GM23338 (cell line): ENCODE results near the gene SNPH. TPM values are rescaled to one million over a fixed set of nuclear protein-coding genes. Genes with fewer than 3 reads are reported as not detected.

ENCODE experiments used
- ATAC-seq: fragments of 200-7000 bp; cut with Tn5 transposase; 3 replicates; pipeline ENCODE4 v1.9.1; 2020
- DNase-seq: peaks from one replicate; pipeline ENCODE4 v3.0.0-alpha.2; 2015; ENCODE audit warnings: low spot score
- H2AFZ ChIP-seq: fragments of 200-600 bp; sonication (generic); 2 replicates; pipeline ENCODE4 v1.8.0; 2016; ENCODE audit warnings: antibody characterized with exemption, mild to moderate bottlenecking, moderate library complexity
- H3F3A ChIP-seq: fragments of 200-600 bp; sonication (generic); replicated peaks from 2 replicates; pipeline ENCODE4 v1.8.0; 2017; ENCODE audit warnings: antibody characterized with exemption, mixed run types, low read depth
- H3K27ac ChIP-seq: fragments of 200-600 bp; sonication (generic); 2 replicates; pipeline ENCODE4 v1.6.1; 2016; ENCODE audit warnings: low read depth
- H3K27me3 ChIP-seq: fragments of 200-600 bp; sonication (generic); 2 replicates; pipeline ENCODE4 v1.8.0; 2016; ENCODE audit warnings: mild to moderate bottlenecking, mixed run types, moderate library complexity; ENCODE audit not compliant: insufficient read depth
- H3K36me3 ChIP-seq: fragments of 200-600 bp; sonication (generic); 2 replicates; pipeline ENCODE4 v1.8.0; 2016; ENCODE audit warnings: mild to moderate bottlenecking; ENCODE audit not compliant: insufficient read depth
- H3K4me1 ChIP-seq: fragments of 200-600 bp; sonication (generic); 2 replicates; pipeline ENCODE4 v1.8.0; 2016; ENCODE audit warnings: mild to moderate bottlenecking, moderate library complexity; ENCODE audit not compliant: insufficient read depth
- H3K4me2 ChIP-seq: fragments of 200-600 bp; sonication (generic); 2 replicates; pipeline ENCODE4 v1.7.1; 2017; ENCODE audit warnings: mixed run types
- H3K4me3 ChIP-seq: fragments of 200-600 bp; sonication (generic); 2 replicates; pipeline ENCODE4 v1.6.1; 2016; ENCODE audit warnings: mixed run types
- H3K79me2 ChIP-seq: fragments of 200-600 bp; sonication (generic); replicated peaks from 2 replicates; pipeline ENCODE4 v1.8.0; 2017; ENCODE audit warnings: mild to moderate bottlenecking; ENCODE audit not compliant: insufficient read depth
- H3K9me2 ChIP-seq: fragments of 200-600 bp; sonication (generic); 2 replicates; pipeline ENCODE4 v1.8.0; 2017; ENCODE audit not compliant: insufficient read depth
- H4K20me1 ChIP-seq: fragments of 200-600 bp; sonication (generic); replicated peaks from 2 replicates; pipeline ENCODE4 v1.8.0; 2017; ENCODE audit warnings: mild to moderate bottlenecking; ENCODE audit not compliant: insufficient read depth
- H3K27ac Mint-ChIP-seq: 2 replicates; pipeline ENCODE4 v1.8.0; 2020; ENCODE audit warnings: inconsistent platforms, mild to moderate bottlenecking, moderate library complexity, mixed read lengths
- H3K27me3 Mint-ChIP-seq: 3 replicates; pipeline ENCODE4 v1.8.0; 2022; ENCODE audit warnings: low read depth, mild to moderate bottlenecking, moderate library complexity, mixed read lengths, inconsistent platforms; ENCODE audit not compliant: insufficient read depth, poor library complexity
- H3K36me3 Mint-ChIP-seq: 3 replicates; pipeline ENCODE4 v1.8.0; 2021; ENCODE audit warnings: low read depth, mild to moderate bottlenecking, inconsistent platforms, moderate library complexity, mixed read lengths
- H3K4me1 Mint-ChIP-seq: 3 replicates; pipeline ENCODE4 v1.8.0; 2020; ENCODE audit warnings: mild to moderate bottlenecking, inconsistent platforms, mixed read lengths
- H3K4me3 Mint-ChIP-seq: 3 replicates; pipeline ENCODE4 v1.8.0; 2021; ENCODE audit warnings: moderate library complexity, mild to moderate bottlenecking, inconsistent platforms, mixed read lengths
- H3K9me3 Mint-ChIP-seq: 3 replicates; pipeline ENCODE4 v1.8.0; 2020; ENCODE audit warnings: moderate library complexity, mild to moderate bottlenecking, inconsistent platforms, mixed read lengths
- CREB1 ChIP-seq: fragments of 250-450 bp; sonication (Bioruptor Pico); IDR thresholded peaks from 2 replicates; pipeline ENCODE4 v1.5.0; 2020; ENCODE audit warnings: low read depth, mild to moderate bottlenecking, moderate library complexity
- CTCF ChIP-seq, 2 experiments: fragments of 200-600 bp in 1 of 2; sonication (generic) in 1 of 2; conservative IDR thresholded peaks; 2 replicates each; pipeline versions ENCODE4 v1.5.1 to v1.6.1; 2016 to 2017; ENCODE audit warnings: antibody characterized with exemption in 2 of 2, low read depth in 2 of 2, mild to moderate bottlenecking in 2 of 2, moderate library complexity in 1 of 2
- ETS1 ChIP-seq: IDR thresholded peaks from 2 replicates; pipeline ENCODE4 v1.6.1; 2016; ENCODE audit warnings: antibody characterized with exemption
- EZH2 ChIP-seq: fragments of 200-600 bp; sonication (generic); IDR thresholded peaks from one replicate; pipeline ENCODE4 v1.8.0; 2017; ENCODE audit warnings: antibody characterized with exemption, mild to moderate bottlenecking, low read depth; ENCODE audit not compliant: unreplicated experiment
- EZH2phosphoT487 ChIP-seq: fragments of 200-600 bp; sonication (generic); IDR thresholded peaks from one replicate; pipeline ENCODE4 v1.8.1; 2018; ENCODE audit warnings: antibody characterized with exemption; ENCODE audit not compliant: unreplicated experiment
- JUNB ChIP-seq: IDR thresholded peaks from one replicate; pipeline ENCODE4 v1.6.1; 2016; ENCODE audit warnings: antibody characterized with exemption; ENCODE audit not compliant: unreplicated experiment
- NANOG ChIP-seq: IDR thresholded peaks from 2 replicates; pipeline ENCODE4 v1.6.1; 2016; ENCODE audit warnings: antibody characterized with exemption, borderline replicate concordance
- POLR2AphosphoS5 ChIP-seq: IDR thresholded peaks from 2 replicates; pipeline ENCODE4 v1.6.1; 2016; ENCODE audit warnings: antibody characterized with exemption, low read depth
- STAT1 ChIP-seq: IDR thresholded peaks from one replicate; pipeline ENCODE4 v1.6.1; 2016; ENCODE audit warnings: antibody characterized with exemption; ENCODE audit not compliant: unreplicated experiment
- ZNF114 ChIP-seq: fragments of 250-450 bp; sonication (Bioruptor Pico); IDR thresholded peaks from 2 replicates; pipeline ENCODE4 v1.5.0; 2020; ENCODE audit warnings: mild to moderate bottlenecking, moderate library complexity
- ZNF331 ChIP-seq: fragments of 250-450 bp; sonication (Bioruptor Pico); IDR thresholded peaks from 2 replicates; pipeline ENCODE4 v1.5.0; 2020; ENCODE audit warnings: low read depth, mild to moderate bottlenecking, moderate library complexity
- ZNF462 ChIP-seq: fragments of 250-450 bp; sonication (Bioruptor Pico); IDR thresholded peaks from 2 replicates; pipeline ENCODE4 v1.5.0; 2020; ENCODE audit warnings: mild to moderate bottlenecking, moderate library complexity
- polyA plus RNA-seq: library from polyadenylated mRNA; unstranded; fragments of >200 nt; fragmentation: Nextera tagmentation; extraction: Ambion mirVana; gene quantifications from 2 replicates; pipeline ENCODE4 v1.2.1, GENCODE V29; 2016
- total RNA-seq: library from RNA; depleted of rRNA; stranded (reverse); fragments of >200 nt; shearing (Covaris generic); gene quantifications from 2 replicates; pipeline ENCODE4 v1.2.3, GENCODE V29; 2014
- TF ChIP-seq, protein P1 (sequence below): IDR thresholded peaks from one replicate; pipeline ENCODE4 v1.6.1; 2018; ENCODE audit warnings: antibody characterized with exemption; ENCODE audit not compliant: unreplicated experiment

SNPH gene
- total and polyA plus RNA-seq, 2 experiments from 2014 or later: 1.5 to 5.8 TPM

- ATAC-seq (no peak), DNase-seq (no peak)
- Histone ChIP-seq H3F3A (no peaks in the 10 kb centered on the region), H3K4me2 (no peak overlapping the region), H3K27me3 (peaks cover 12% of the 10 kb centered on the region; the same call in 1 of the 2 replicates), H3K4me1 (0 out of 2 replicates have a peak, but pooled peaks cover 5% of the 10 kb centered on the region), H2AFZ (no peak overlapping the region), H3K4me3 (no peak overlapping the region), H3K27ac (no peak overlapping the region), H3K79me2 (no peaks in the 10 kb centered on the region), H4K20me1 (no peaks in the 10 kb centered on the region), H3K36me3 (no peaks in the 10 kb centered on the region), H3K9me2 (no peaks in the 10 kb centered on the region)
- H3K4me1 Mint-ChIP-seq: peaks cover 15% of the 10 kb centered on the region
- no peak overlapping the region for H3K4me3 Mint-ChIP-seq
- peaks cover 3% of the 10 kb centered on the region; the same call in 2 of the 3 replicates for H3K36me3 Mint-ChIP-seq
- no peak for TF ChIP-seq CTCF (conservative IDR thresholded peaks at IDR 0.05; ENCODE audit: low read depth in 2 of 2)
- no peak for TF ChIP-seq ETS1
- no peak for TF ChIP-seq ZNF462 (CRISPR knock-in tag)
- no peak for TF ChIP-seq EZH2
- TF ChIP-seq POLR2AphosphoS5: no peak
- TF ChIP-seq ZNF114 (CRISPR knock-in tag): no peak
- TF ChIP-seq EZH2phosphoT487: no peak
- no peak for TF ChIP-seq NANOG
- TF ChIP-seq CREB1: no peak
- no peak for TF ChIP-seq ZNF331 (CRISPR knock-in tag)
- TF ChIP-seq STAT1: no peak
- TF ChIP-seq, protein P1, sequence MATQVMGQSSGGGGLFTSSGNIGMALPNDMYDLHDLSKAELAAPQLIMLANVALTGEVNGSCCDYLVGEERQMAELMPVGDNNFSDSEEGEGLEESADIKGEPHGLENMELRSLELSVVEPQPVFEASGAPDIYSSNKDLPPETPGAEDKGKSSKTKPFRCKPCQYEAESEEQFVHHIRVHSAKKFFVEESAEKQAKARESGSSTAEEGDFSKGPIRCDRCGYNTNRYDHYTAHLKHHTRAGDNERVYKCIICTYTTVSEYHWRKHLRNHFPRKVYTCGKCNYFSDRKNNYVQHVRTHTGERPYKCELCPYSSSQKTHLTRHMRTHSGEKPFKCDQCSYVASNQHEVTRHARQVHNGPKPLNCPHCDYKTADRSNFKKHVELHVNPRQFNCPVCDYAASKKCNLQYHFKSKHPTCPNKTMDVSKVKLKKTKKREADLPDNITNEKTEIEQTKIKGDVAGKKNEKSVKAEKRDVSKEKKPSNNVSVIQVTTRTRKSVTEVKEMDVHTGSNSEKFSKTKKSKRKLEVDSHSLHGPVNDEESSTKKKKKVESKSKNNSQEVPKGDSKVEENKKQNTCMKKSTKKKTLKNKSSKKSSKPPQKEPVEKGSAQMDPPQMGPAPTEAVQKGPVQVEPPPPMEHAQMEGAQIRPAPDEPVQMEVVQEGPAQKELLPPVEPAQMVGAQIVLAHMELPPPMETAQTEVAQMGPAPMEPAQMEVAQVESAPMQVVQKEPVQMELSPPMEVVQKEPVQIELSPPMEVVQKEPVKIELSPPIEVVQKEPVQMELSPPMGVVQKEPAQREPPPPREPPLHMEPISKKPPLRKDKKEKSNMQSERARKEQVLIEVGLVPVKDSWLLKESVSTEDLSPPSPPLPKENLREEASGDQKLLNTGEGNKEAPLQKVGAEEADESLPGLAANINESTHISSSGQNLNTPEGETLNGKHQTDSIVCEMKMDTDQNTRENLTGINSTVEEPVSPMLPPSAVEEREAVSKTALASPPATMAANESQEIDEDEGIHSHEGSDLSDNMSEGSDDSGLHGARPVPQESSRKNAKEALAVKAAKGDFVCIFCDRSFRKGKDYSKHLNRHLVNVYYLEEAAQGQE: no peak
- TF ChIP-seq JUNB: no peak
- H3K9me3 Mint-ChIP-seq: no peaks in the 10 kb centered on the region
- peaks cover 4% of the 10 kb centered on the region for H3K27me3 Mint-ChIP-seq
- no peak overlapping the region for H3K27ac Mint-ChIP-seq
These were observed 42.6 kb downstream of the SNPH start for GRCh38 chr20:1308702-1309095.
